Stimulated activated CD4-positive, alpha-beta T cell treated with anti-CD3 and anti-CD28 coated beads, Interleukin-1b, Interleukin-23, amount 100 ng/mL, for 1 hour (primary cell): Measurements from ENCODE around the gene PRDM8.

Experiments used
- DNase-seq, 2 donors: peaks; one replicate each; pipeline ENCODE4 v3.0.0-alpha.2; 2020; ENCODE audit warnings: low read depth in 2 of 2

The PRDM8 gene

DNA sequence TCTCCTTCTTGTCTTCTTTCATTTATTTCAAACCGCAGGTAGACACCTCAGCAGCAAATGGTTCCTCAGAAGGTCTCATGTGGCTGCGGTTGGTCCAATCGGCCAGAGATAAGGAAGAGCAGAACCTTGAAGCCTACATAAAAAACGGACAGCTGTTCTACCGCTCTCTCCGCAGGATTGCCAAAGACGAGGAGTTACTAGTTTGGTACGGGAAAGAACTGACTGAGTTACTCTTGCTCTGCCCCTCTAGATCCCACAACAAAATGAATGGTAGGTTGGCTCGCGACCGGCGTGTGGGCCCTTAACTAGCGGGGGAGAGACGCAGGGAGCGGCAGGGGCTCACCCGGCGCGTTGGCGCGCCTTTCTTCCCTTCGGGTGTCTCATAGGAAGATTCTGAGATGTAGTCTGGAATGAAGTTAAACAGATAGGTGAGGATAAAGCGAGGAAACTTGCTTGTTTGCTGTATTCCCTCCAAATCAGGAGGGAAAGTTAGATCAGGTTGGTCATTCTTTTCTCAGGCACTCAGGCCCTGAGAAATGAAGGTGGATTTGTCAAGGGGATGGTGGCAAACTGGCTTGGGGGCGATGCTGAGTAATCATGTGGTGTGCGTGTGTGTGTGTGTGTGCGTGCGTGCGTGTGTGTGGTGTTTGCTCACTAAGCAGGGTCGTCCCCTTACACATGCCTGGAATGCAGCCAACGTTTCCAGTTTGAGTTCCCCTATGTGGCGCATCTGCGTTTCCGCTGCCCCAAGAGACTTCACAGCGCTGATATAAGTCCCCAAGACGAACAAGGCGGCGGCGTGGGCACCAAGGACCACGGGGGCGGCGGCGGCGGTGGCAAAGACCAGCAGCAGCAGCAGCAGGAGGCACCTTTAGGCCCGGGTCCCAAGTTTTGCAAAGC lies 4.2 kb downstream of the PRDM8 start:
- DNase-seq: peak in 1 of 2 donors; percentile 51

DNA sequence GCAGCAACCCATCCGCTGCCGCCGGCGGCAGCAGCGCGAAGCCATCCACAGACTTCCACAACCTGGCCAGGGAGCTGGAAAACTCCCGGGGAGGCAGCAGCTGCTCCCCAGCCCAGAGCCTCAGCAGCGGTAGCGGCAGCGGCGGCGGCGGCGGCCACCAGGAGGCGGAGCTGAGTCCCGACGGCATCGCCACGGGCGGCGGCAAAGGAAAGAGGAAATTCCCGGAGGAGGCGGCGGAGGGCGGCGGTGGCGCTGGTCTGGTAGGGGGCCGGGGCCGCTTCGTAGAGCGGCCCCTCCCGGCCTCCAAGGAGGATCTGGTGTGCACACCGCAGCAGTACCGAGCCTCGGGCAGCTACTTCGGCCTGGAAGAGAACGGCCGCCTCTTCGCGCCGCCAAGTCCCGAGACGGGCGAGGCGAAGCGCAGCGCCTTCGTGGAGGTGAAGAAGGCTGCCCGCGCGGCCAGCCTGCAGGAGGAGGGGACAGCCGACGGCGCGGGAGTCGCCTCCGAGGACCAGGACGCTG lies 4.9 kb downstream of the PRDM8 start:
- DNase-seq: peak; percentile 47 to 69

DNA sequence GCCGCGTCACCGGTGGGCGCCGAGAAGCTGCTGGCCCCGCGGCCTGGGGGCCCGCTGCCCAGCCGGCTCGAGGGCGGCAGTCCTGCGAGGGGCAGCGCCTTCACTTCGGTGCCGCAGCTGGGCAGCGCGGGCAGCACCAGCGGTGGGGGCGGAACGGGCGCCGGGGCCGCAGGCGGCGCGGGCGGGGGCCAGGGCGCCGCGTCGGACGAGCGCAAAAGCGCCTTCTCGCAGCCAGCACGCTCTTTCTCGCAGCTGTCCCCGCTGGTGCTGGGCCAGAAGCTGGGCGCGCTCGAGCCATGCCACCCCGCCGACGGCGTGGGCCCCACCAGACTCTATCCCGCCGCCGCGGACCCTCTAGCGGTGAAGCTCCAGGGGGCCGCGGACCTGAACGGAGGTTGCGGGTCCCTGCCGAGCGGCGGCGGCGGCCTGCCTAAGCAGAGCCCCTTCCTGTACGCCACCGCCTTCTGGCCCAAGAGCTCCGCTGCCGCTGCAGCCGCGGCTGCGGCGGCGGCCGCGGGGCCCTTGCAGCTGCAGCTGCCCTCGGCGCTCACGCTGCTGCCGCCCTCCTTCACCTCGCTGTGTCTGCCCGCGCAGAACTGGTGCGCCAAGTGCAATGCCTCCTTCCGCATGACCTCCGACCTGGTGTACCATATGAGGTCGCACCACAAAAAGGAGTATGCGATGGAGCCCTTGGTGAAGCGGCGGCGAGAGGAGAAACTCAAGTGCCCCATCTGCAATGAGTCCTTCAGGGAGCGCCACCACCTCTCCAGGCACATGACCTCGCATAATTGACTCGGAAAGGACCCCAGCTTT lies 5.6 kb downstream of the PRDM8 start:
- DNase-seq: no peak

DNA sequence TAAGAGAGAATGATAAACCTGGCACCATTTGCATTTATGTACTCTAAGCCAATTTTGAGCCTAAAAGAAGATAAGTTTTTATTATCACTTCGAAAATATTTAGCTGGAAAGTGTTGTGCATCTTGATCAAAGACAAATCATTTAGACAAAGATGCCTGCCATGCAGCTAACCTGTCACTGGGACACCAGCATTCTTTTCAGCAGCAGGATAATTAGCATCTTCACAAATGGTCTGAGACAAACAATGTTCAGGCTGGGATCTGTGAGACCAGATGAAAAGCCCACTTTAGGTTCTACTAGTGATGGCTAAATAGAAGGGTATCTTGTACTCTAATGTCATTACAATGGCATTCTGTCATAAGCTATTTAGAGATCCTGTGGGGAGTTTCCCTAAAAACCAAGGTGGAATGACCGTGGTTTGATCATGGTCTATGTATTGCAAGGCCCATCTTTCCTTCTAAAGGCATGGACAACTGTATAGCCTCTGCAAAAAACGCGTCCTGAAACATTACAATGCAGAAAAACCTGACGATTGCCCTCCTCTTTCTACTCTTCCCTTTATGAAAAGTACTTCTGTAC lies 7.2 kb downstream of the PRDM8 start:
- no peak for DNase-seq

DNA sequence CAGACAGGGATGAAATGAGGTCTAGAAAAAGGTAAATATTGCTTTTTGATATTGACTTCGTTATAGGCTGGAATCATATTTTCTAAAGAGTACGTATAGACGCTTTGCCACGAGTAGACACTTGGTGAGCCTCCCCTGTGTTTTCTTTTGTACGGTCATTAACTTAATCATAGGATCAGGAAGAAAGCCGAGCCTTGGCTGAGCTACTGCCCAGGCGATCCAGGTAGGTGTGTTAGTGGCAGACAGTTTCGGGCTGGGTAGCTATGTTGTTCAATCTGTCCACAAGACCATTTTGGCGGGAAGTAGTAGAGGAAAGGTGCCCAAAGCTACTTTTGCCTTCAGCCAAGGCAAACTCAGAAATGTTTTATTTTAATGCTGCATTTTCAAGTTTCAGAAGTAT lies 8.8 kb downstream of the PRDM8 start:
- DNase-seq: no peak

DNA sequence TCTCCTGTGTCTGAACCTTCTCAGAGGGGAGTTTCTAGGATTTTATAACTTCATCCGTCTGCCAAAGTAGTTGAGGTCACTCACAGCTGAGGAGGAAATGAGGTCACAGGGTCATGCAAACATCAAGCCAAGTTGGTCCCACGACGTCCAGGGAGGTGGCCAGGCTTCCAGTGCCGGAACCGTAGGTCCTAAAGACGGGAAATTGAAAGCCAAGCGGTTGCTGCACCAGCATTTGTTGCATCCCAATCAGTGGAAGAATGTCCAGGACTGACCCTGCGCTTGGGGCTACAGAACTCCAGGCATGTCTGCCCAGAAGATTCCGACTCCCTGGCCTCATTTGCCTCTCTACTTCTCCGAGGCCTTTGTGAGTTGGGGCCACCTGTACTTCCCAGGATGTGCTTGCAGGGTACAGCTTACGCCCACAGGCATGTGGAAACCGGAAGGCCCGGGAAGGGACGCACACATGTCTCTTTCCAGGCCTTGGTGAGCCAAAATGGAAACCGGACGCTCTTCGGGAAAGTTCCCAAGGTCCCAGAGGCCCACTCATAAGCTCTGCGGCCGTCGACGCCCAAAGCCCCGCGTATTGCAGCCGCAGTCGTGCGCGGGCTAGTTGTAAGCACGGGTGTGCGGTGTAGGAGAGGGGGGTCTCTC lies 9.3 kb downstream of the PRDM8 start:
- DNase-seq: no peak

DNA sequence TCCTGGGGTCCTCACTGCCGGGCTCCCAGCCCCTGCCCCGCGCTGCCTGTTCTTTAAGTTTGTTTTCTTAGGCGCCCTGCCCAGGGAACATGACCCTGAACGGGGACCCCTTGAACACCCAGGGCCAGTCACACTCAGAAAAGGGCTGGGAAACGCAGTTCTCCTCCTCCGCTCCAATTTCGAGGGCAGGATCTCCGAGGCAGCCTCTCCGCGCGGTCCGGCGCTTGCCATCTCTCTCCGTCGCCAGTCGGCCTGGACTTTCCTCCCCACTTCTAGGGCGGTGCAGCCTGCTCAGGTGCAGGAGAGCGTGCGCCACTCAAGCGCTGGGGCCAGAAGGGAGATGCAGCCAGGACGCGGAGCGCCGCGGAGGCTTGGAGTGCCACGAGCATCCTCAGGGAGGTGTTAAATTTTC lies 9.9 kb downstream of the PRDM8 start:
- no peak for DNase-seq

DNA sequence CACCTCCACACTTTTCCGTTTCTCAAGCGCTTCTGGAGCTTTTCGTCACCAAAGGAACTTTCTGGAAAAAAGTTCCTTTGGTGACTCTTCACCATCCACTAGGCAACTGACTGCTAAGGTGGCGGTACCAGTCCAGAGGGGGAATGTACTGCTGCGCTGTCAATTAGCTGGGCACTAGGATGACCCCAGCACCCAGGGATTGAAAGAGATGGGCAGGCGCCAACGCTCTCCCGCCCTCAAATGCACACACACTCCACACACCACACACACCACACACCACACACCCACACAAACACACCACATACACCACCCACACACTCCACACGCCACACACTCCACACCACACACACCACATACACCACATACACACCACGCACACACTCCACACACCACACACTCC lies 10.4 kb downstream of the PRDM8 start:
- no peak for DNase-seq

DNA sequence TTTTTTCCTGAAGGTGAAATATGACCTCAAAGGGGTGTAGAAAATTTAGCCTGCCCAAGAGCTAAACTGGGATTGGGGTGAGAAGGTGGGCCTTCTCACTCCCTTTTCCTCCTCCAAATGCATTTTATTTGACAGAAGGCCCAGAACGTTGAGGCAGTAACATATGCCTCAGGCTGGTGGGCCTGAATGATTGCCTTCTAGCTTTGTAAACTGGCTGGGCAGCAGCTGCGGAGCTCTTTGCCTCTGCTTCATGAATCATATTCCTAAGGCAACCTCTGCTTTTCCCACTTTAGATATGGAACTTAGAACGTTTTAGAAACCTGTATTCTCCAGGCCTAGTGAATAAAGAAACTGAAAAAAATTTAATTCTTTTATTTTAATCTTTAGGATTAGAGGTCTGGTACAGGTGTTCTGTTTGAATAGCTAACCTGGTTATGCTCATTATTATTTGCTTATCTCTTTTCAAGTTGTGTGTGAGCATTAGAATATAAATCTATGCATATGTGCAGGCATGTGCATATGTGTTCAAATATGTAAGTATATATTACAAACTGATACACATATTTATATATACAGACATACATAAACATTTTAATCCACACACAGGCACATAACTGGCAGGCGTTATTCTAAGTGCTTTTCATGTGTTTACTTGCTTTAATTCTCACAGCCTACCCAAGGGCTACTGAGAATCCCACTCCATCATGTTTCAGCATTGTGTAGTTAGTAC lies 11.5 kb downstream of the PRDM8 start:
- no peak for DNase-seq

DNA sequence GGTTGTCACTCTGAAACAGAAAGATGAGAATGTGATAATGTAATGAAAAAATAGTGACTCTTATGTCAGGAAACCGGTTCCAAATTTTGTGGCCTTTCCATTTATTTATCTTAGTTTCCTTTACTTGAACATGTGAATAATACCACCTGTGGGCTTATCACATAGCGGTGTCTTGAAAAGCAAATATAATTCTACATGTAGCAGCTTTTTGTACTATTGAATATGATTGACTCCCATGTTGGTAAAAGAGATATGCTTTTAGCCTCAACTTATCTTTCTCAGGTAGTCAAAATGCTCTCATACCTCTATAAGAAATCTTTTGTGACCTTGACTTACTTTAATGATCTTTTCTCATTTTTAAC lies 12.0 kb downstream of the PRDM8 start:
- DNase-seq: no peak

DNA sequence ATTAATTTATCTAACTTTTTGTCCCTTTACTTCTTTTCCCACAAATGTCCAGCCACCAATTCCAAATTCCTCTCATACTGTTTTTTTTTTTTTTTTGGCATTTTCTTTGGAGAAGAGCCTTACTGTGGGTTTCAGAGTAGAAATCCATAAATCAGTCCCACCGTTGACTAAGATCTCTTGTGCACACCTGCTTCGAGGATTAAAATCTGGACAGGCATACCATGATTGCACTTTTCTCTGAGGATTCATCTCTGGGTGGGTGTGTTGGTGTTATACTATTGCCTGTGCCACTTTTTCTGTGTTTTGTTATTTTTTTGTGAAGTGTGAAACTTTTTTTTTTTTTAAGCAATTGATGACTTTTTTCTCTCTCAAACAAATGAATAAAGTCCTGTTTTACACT lies 13.2 kb downstream of the PRDM8 start:
- no peak for DNase-seq

DNA sequence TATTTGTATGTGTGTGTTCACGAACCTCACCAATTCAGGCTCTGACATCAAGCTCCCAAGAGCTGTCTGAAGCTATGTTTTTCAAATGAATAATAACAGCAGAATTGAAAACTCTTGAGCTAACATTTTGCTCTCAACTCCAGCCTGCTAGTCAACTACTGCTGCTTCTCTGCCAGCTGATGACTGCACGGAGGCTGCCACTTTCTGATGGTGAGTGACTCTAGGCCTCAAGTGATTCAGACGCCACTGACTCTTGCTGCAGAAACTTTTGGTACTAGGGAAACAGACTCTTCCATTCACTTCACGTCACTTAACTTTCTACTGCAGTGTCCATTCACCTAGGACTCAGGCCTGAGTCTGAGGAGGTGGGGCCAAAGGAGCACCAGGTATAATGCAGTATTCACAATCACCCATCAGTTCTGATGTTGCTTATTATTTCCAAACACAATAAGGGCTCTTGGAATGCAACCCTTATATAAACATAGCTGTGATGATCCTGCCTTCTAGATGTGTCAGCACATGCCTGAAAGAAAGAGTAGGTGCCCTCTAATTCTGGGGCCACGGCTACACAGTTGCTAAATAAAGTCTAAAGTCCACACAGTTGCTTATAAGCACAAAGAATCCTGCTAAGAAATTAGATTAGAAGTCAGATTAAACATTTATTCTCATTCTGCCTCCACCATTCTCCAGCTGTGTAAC lies 16.0 kb downstream of the PRDM8 start:
- no peak for DNase-seq

DNA sequence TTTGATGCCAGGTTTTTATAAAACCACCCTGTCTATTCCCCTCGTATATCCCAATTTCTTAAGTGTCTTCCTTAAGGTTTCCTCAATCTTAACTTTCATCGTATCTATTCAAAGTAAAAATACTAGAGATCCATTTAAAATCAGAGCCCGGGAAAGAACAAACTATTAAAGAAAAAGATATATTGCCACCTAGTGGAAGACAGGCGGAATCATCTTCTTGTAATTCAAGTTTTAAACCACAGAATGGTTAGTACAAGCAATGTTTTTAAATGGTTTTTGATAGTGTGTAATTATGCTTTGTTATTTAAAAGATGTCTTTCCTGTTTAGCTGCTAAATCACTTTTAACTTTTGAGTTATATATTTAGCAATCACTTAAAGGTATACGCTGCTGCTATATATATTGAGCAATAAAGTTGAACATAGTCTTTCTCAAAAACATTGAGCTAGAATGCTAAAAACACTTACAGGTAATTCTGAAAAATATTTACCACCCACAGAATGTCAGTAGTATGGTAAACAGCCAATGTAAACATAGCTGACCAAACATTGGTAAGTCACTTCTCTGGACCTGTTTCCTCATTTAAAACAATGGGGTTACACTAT lies 18.2 kb downstream of the PRDM8 start:
- no peak for DNase-seq

DNA sequence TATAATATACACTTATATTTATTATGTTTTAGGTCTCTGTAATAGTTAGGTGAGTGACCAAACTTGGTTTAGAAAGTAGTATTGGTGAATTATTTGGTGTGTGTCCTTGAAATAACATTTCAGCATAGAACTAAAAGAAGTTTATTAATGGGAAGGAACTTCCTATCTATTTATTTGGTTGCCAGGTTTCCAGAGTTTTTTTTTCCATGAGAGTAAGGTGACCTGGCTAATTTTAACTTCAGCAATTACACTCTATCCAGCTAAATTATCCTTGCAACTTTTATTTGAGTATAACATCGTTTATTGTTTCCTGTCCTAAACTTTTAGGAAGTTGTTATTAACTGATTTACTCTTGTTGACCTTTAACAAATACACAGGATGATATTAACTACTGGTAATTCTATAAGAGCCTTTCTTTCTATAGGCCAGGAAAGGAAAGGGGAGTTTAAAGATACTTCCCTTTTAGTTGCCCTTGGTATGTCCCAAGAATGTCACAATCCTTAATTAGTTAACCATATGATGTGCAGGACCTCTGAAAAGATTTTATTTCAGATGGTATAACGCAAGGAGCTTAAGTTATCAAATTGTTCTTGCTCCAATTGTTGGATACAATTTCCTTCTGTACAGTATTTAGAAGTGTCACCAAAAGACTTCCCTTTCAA lies 18.9 kb downstream of the PRDM8 start:
- no peak for DNase-seq

DNA sequence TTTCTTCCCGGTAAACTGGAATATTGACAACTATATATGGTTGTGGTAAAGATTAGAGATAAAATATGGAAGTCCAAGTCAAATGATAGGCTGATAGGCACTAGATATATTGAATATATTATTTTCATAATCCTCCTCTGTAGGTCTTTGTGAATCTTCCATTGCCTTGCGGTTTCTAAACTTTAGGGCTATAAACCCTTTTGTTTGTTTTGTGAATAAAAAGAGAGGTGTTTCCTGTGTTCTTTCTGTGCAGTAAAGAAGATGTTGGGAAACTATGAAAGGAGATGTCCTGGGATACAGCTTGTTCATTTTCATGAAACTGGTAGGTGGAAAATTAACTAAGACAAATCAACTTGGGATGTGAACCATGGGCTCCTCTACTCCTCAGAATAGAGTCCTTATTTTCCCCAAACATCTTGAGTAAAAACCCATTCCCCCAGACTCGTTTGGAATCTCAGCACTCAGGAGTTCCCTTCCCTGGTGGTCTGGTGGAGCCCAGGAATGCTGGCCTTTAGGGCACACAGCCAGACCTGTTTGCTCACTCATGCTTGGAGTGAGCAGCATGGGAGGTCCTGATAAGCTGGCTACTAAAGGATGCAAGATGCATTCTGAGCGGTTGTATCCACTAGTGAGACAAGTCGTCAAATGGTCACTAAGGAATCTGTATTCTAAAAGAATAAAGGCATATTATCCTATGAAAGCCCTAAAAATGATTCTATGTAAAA lies 22.2 kb downstream of the PRDM8 start:
- DNase-seq: no peak

DNA sequence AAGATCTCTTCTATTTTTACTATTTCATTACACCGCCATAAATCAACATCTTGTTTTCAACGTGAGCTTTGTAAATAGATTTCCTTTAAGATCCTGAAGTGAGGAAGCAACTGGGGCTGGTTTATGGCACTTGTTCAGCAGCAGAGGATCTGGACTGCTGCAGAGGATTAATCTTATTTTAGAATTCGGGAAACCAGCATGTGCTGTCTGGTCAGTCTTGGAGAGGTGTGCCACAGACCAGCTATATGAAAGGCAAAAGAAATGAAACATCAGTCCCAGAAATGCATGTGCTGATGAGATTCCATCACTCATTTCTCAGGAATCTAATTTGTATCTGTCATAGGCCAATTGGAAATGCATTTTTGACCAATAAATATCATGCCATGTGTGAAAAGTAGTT lies 23.4 kb downstream of the PRDM8 start:
- DNase-seq: no peak

DNA sequence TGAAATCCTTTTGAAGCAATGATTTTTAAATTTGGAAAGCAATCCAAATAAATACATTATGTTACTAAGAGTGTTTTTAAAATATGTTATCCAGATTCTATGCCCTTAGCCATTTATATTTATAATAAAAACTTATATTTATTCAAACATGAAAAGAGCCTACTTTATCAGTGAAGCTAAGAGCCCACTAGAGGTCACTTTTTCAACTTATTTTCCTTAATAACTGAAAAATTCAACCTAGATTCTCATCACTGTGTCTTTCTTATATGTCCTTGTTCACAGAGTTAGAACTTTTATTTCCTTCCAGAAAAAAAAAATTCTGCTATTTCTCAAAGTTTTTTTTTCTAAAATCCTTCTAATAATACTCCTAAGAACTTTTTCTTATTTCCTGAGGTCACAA lies 23.9 kb downstream of the PRDM8 start:
- DNase-seq: no peak

DNA sequence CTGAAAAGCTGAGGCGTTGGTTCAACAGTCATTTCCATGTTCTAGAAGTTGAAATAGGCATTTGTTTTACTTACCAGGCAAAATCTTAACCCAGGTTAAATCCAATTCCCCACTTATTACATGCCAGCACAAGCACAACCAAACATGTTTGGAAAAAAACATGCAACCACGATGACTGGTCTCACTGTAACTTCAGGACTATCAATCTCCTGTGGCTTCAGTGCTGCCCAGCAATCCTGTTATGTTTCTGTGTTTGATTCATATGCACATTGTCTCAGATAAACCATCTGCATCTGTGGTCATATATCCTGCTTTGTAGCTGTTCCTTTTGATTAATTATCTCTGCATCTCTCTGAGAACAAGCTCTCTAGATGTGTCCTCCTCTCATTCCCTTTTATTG lies 28.3 kb downstream of the PRDM8 start:
- no peak for DNase-seq

DNA sequence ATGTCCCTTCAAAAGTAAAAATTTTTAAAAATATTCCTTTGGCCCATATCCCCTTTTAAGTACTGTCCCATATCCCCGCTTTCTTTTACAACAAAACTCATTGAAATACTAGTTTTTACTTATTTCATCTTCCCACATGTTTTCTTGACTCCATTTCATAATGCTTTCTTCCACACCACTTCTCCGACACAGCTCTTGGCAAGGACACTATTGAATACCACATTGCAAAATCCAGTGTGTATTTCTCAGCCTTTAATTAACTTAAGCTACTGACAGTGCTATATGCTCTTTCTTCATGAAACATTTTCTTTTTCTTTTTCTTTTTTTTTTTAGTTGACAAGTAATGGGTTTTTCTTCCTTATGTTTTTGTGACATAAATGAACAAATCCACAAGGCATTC lies 28.8 kb downstream of the PRDM8 start:
- DNase-seq: no peak
